GM12878 (cell line): ENCODE results near the gene COL18A1. TPM values are rescaled to one million over a fixed set of nuclear protein-coding genes. Genes with fewer than 3 reads are reported as not detected.

ENCODE experiments used
- ATAC-seq: fragments of 200-7000 bp; cut with Tn5 transposase; 3 replicates; pipeline ENCODE4 v1.9.1; 2020; ENCODE audit warnings: mild to moderate bottlenecking, moderate library complexity
- BruUV-seq: library from RNA; stranded (reverse); fragments of 400-500 nt; replicated peaks from 2 replicates; lab custom pipeline; 2021; lab: Mats Ljungman, UMichigan
- CTCF ChIA-PET: fragments of 300-600 bp; sonication (Branson Sonifier 250); formaldehyde crosslinking; extraction: SDS; loops from one replicate; lab custom pipeline; 2021; ENCODE audit warnings: inconsistent platforms; lab: Yijun Ruan, JAX
- POLR2A ChIA-PET: fragments of 350-600 bp; formaldehyde crosslinking; extraction: SDS; loops from one replicate; lab custom pipeline; 2021; ENCODE audit warnings: inconsistent platforms; lab: Charles Lee
- RAD21 ChIA-PET: fragments of 300-600 bp; sonication (Branson Sonifier 250); formaldehyde crosslinking; loops from one replicate; lab custom pipeline; 2023; ENCODE audit warnings: antibody characterized with exemption; ENCODE audit not compliant: unreplicated experiment; lab: Charles Lee
- SMC1A ChIA-PET: fragments of 300-600 bp; sonication (Branson Sonifier 250); formaldehyde crosslinking; loops from one replicate; lab custom pipeline; 2023; ENCODE audit not compliant: unreplicated experiment, uncharacterized antibody; lab: Charles Lee
- DNase-seq: peaks from one replicate; pipeline ENCODE4 v3.0.0-alpha.2; 2011; ENCODE audit warnings: low read depth, low spot score
- FAIRE-seq: peaks from 3 replicates; lab custom pipeline; 2011; peaks lifted over from hg19 to GRCh38; lab: Jason Lieb, UNC
- H2AFZ ChIP-seq: 2 replicates; pipeline ENCODE4 v1.6.0; 2011; ENCODE audit warnings: low read depth, low read length, control low read depth; ENCODE audit not compliant: control insufficient read depth
- H3K27ac ChIP-seq: 2 replicates; pipeline ENCODE4 v1.5.1; 2011; ENCODE audit warnings: control low read depth; ENCODE audit not compliant: control insufficient read depth, insufficient read depth
- H3K27me3 ChIP-seq, 2 experiments: replicated peaks in 1 of 2; 2 replicates each; pipeline versions ENCODE4 v1.6.0 to v1.6.1; 2011; ENCODE audit warnings: low read length in 1 of 2; ENCODE audit not compliant: control insufficient read depth in 2 of 2, insufficient read depth in 2 of 2
- H3K36me3 ChIP-seq, 2 experiments: 2 replicates each; pipeline ENCODE4 v1.5.1; 2011; ENCODE audit warnings: low read length in 1 of 2; ENCODE audit not compliant: control insufficient read depth in 2 of 2, insufficient read depth in 2 of 2
- H3K4me1 ChIP-seq: 2 replicates; pipeline ENCODE4 v1.6.1; 2011; ENCODE audit warnings: mild to moderate bottlenecking, low read length, moderate library complexity, mixed read lengths; ENCODE audit not compliant: control insufficient read depth, insufficient read depth
- H3K4me2 ChIP-seq: 2 replicates; pipeline ENCODE4 v1.6.0; 2011; ENCODE audit warnings: control low read depth; ENCODE audit not compliant: control insufficient read depth, insufficient read depth
- H3K4me3 ChIP-seq: fragments of 200-600 bp; sonication (generic); 2 replicates; pipeline ENCODE4 v1.5.1; 2016
- H3K79me2 ChIP-seq: 2 replicates; pipeline ENCODE4 v1.6.0; 2011; ENCODE audit warnings: low read length; ENCODE audit not compliant: control insufficient read depth, insufficient read depth
- H3K9ac ChIP-seq: 2 replicates; pipeline ENCODE4 v1.8.0; 2011; ENCODE audit warnings: low read length, control low read depth, mixed read lengths; ENCODE audit not compliant: control insufficient read depth, insufficient read depth
- H3K9me3 ChIP-seq: replicated peaks from 3 replicates; pipeline ENCODE4 v1.5.1; 2011; ENCODE audit warnings: mild to moderate bottlenecking, low read length; ENCODE audit not compliant: control insufficient read depth, insufficient read depth
- H4K20me1 ChIP-seq: 2 replicates; pipeline ENCODE4 v1.6.0; 2011; ENCODE audit not compliant: control insufficient read depth, insufficient read depth
- BMI1 ChIP-seq: fragments of 450-650 bp; IDR thresholded peaks from 2 replicates; pipeline ENCODE4 v1.6.1; 2016; ENCODE audit warnings: mild to moderate bottlenecking, moderate library complexity, borderline replicate concordance
- EP300 ChIP-seq, 2 experiments: fragments of 150-350 bp in 1 of 2; IDR thresholded peaks; 2 replicates each; pipeline ENCODE4 v1.6.1; 2011 to 2012; ENCODE audit warnings: low read depth in 2 of 2, low read length in 2 of 2, borderline replicate concordance in 1 of 2, improper control_type of control experiment in 1 of 2, inconsistent platforms in 1 of 2; ENCODE audit not compliant: control insufficient read depth in 1 of 2
- MEF2A ChIP-seq: IDR thresholded peaks from 2 replicates; pipeline ENCODE4 v1.6.1; 2011; ENCODE audit warnings: low read depth, mild to moderate bottlenecking, low read length, moderate library complexity; ENCODE audit not compliant: insufficient read depth
- PML ChIP-seq: IDR thresholded peaks from 2 replicates; pipeline ENCODE4 v1.6.1; 2012; ENCODE audit warnings: low read length, inconsistent platforms
- POLR2A ChIP-seq: IDR thresholded peaks from 2 replicates; pipeline ENCODE4 v1.6.1; 2011; ENCODE audit warnings: low read depth, mild to moderate bottlenecking, low read length
- SKIL ChIP-seq: fragments of 450-650 bp; IDR thresholded peaks from 2 replicates; pipeline ENCODE4 v1.6.1; 2017; ENCODE audit warnings: mild to moderate bottlenecking, low read depth, inconsistent platforms; ENCODE audit not compliant: poor library complexity, severe bottlenecking
- SP1 ChIP-seq: IDR thresholded peaks from one replicate; pipeline ENCODE4 v1.6.1; 2011; ENCODE audit warnings: low read depth, low read length
- WRNIP1 ChIP-seq: IDR thresholded peaks from 2 replicates; pipeline ENCODE4 v1.6.1; 2011; ENCODE audit warnings: low read depth, low read length, improper control_type of control experiment, borderline replicate concordance
- YY1 ChIP-seq: IDR thresholded peaks from 2 replicates; pipeline ENCODE4 v1.6.1; 2011; ENCODE audit warnings: low read depth, mild to moderate bottlenecking, low read length
- ZNF24 ChIP-seq: fragments of 450-650 bp; IDR thresholded peaks from 2 replicates; pipeline ENCODE4 v1.6.1; 2017; ENCODE audit warnings: antibody characterized with exemption, mild to moderate bottlenecking
- WGBS: methylation state at CpG from one replicate; pipeline ENCODE4 v1.1.6; 2016; ENCODE audit warnings: low lambda C conversion rate; ENCODE audit not compliant: insufficient replicate concordance, insufficient coverage; ENCODE audit errors: missing lambda C conversion rate; 5-methylcytosine and 5-hydroxymethylcytosine counted together
- in situ Hi-C: fragments of 300-500 bp; cut with MboI; formaldehyde crosslinking; loops from 9 replicates; pipeline ENCODE4 v1.14.3; 2018; ENCODE audit warnings: mixed read lengths
- intact Hi-C: fragments of 100-400 bp; cut with micrococcal nuclease; formaldehyde crosslinking; loops from one replicate; pipeline ENCODE4 v1.14.2; 2022; ENCODE audit not compliant: unreplicated experiment
- polyA plus RNA-seq, 11 experiments: library from polyadenylated mRNA; depleted of rRNA in 4 of 11; unstranded in 6 of 11; stranded (reverse) in 5 of 11; fragments of >200 nt; fragmentation: Nextera tagmentation in 4 of 11; fragmentation: Illumina TruSeq in 1 of 11; extraction: Ambion mirVana in 4 of 11; extraction: Trizol in 1 of 11; gene quantifications; 1 replicate in 1 of 11; 2 replicates in 10 of 11; pipeline versions ENCODE4 v1.2.1 to v1.2.3, GENCODE V29; 2011 to 2016; ENCODE audit warnings: inconsistent platforms in 2 of 11, missing spikeins in 2 of 11, low read depth in 1 of 11
- total RNA-seq, 4 experiments: library from RNA; depleted of rRNA in 3 of 4; stranded (reverse); fragments of >200 nt in 3 of 4; fragmentation: Illumina TruSeq in 1 of 4; extraction: Trizol in 1 of 4; gene quantifications; 2 replicates each; pipeline versions ENCODE4 v1.2.1 to v1.2.3, GENCODE V29; 2013 to 2021
- TF ChIP-seq, protein P1 (sequence below): fragments of 150-350 bp; IDR thresholded peaks from 2 replicates; pipeline ENCODE4 v1.6.1; 2014; ENCODE audit warnings: mild to moderate bottlenecking, low read depth, low read length
- TF ChIP-seq, protein P2 (sequence below): fragments of 450-650 bp; IDR thresholded peaks from 2 replicates; pipeline ENCODE4 v1.6.1; 2016; ENCODE audit warnings: mild to moderate bottlenecking, moderate library complexity, borderline replicate concordance

COL18A1 gene
- total and polyA plus RNA-seq, 10 of the 15 experiments (the other 5 are each of a cell fraction or from before 2014, with no cell fraction given): under 0.01 to 0.49 (median 0.09) TPM; not detected in 3

- no peak for FAIRE-seq
- in situ Hi-C loops: no loop called here
- DNase-seq: no peak
- H3K4me2 ChIP-seq: peak overlapping the region; percentile 95
- no peaks in the 10 kb centered on the region for H3K9me3 ChIP-seq
- H3K79me2 ChIP-seq: peaks cover 33% of the 10 kb centered on the region
- SMC1A ChIA-PET: interaction anchor here (0.9 kb wide), 1 partner anchor 16 kb away, joined by 3 read pairs; no protein-coding TSS in a partner anchor
- ATAC-seq: no peak
- no peaks in the 10 kb centered on the region for H3K27me3 ChIP-seq
- peak overlapping the region; percentile 78; the same call in 1 of the 2 replicates for H3K4me3 ChIP-seq
- no peak overlapping the region; the same call in 1 of the 2 replicates for H3K9ac ChIP-seq
- intact Hi-C loops: loop anchor here (10.0 kb wide), 1 partner anchor 65 kb away; no protein-coding TSS in a partner anchor
- POLR2A ChIA-PET: no interaction called here
- TF ChIP-seq BMI1 (no peak), POLR2A (no peak), WRNIP1 (no peak), ZNF24 (no peak), SKIL (no peak), YY1 (no peak), PML (no peak), MEF2A (no peak), SP1 (no peak), EP300 (IDR thresholded peaks at IDR 0.05; ENCODE audit: borderline replicate concordance in 1 of 2, control insufficient read depth in 1 of 2, low read depth in 2 of 2, low read length in 2 of 2) (no peak)
- TF ChIP-seq, protein P1, sequence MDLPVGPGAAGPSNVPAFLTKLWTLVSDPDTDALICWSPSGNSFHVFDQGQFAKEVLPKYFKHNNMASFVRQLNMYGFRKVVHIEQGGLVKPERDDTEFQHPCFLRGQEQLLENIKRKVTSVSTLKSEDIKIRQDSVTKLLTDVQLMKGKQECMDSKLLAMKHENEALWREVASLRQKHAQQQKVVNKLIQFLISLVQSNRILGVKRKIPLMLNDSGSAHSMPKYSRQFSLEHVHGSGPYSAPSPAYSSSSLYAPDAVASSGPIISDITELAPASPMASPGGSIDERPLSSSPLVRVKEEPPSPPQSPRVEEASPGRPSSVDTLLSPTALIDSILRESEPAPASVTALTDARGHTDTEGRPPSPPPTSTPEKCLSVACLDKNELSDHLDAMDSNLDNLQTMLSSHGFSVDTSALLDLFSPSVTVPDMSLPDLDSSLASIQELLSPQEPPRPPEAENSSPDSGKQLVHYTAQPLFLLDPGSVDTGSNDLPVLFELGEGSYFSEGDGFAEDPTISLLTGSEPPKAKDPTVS: no peak
- TF ChIP-seq, protein P2, sequence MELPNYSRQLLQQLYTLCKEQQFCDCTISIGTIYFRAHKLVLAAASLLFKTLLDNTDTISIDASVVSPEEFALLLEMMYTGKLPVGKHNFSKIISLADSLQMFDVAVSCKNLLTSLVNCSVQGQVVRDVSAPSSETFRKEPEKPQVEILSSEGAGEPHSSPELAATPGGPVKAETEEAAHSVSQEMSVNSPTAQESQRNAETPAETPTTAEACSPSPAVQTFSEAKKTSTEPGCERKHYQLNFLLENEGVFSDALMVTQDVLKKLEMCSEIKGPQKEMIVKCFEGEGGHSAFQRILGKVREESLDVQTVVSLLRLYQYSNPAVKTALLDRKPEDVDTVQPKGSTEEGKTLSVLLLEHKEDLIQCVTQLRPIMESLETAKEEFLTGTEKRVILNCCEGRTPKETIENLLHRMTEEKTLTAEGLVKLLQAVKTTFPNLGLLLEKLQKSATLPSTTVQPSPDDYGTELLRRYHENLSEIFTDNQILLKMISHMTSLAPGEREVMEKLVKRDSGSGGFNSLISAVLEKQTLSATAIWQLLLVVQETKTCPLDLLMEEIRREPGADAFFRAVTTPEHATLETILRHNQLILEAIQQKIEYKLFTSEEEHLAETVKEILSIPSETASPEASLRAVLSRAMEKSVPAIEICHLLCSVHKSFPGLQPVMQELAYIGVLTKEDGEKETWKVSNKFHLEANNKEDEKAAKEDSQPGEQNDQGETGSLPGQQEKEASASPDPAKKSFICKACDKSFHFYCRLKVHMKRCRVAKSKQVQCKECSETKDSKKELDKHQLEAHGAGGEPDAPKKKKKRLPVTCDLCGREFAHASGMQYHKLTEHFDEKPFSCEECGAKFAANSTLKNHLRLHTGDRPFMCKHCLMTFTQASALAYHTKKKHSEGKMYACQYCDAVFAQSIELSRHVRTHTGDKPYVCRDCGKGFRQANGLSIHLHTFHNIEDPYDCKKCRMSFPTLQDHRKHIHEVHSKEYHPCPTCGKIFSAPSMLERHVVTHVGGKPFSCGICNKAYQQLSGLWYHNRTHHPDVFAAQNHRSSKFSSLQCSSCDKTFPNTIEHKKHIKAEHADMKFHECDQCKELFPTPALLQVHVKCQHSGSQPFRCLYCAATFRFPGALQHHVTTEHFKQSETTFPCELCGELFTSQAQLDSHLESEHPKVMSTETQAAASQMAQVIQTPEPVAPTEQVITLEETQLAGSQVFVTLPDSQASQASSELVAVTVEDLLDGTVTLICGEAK: no peak
- no TSS peak for BruUV-seq
- H4K20me1 ChIP-seq: no peaks in the 10 kb centered on the region
- WGBS: 93% methylated on average over 24 of the region's 24 CpGs
- CTCF ChIA-PET: interaction anchor here (2.0 kb wide), 1 partner anchor 16 kb away, joined by 6 read pairs; no protein-coding TSS in a partner anchor
- H3K36me3 ChIP-seq: peaks cover 0 to 7% of the 10 kb centered on the region in 2 experiments; a peak in 2 of 4 replicates
- H3K4me1 ChIP-seq: peaks cover 12% of the 10 kb centered on the region
- RAD21 ChIA-PET: no interaction called here
- H3K27ac ChIP-seq: no peak overlapping the region
- H2AFZ ChIP-seq: no peak overlapping the region
Observed at GRCh38 chr21:45539796-45540600, 135.0 kb downstream of the COL18A1 start.
